A673 (cell line): ENCODE measurements around the gene GAB1. TPM values are rescaled to one million over a fixed set of nuclear protein-coding genes. Genes with fewer than 3 reads are reported as not detected.
A peak's percentile ranks its signal among the peaks of the same experiment; 100 is the strongest.

Experiments
- BruUV-seq: library from RNA; stranded (reverse); fragments of 400-500 nt; replicated peaks from 2 replicates; lab custom pipeline; 2021; lab: Mats Ljungman, UMichigan
- CTCF ChIA-PET: fragments of 300-600 bp; sonication (Branson Sonifier 250); formaldehyde crosslinking; loops from one replicate; lab custom pipeline; 2022; ENCODE audit warnings: antibody characterized with exemption; lab: Charles Lee
- POLR2A ChIA-PET: fragments of 300-600 bp; sonication (Branson Sonifier 250); formaldehyde crosslinking; loops from one replicate; lab custom pipeline; 2022; ENCODE audit warnings: antibody characterized with exemption; ENCODE audit not compliant: low non-redundant PET; lab: Charles Lee
- DNase-seq: peaks from one replicate; pipeline ENCODE4 v3.0.0-alpha.2; 2015; ENCODE audit warnings: low spot score
- H3K27ac ChIP-seq: fragments of 200-600 bp; sonication (generic); 2 replicates; pipeline ENCODE4 v1.5.1; 2016; ENCODE audit warnings: mixed run types, low read depth, mild to moderate bottlenecking, mixed read lengths, antibody characterized with exemption, low read length; ENCODE audit not compliant: poor library complexity, severe bottlenecking
- H3K27me3 ChIP-seq: fragments of 200-600 bp; sonication (generic); replicated peaks from 2 replicates; pipeline ENCODE4 v1.6.1; 2017; ENCODE audit warnings: mixed run types, low read depth, mild to moderate bottlenecking, mixed read lengths, antibody characterized with exemption, low read length; ENCODE audit not compliant: insufficient read depth, poor library complexity
- H3K36me3 ChIP-seq: fragments of 200-600 bp; sonication (generic); 2 replicates; pipeline ENCODE4 v1.6.1; 2016; ENCODE audit warnings: mixed run types, mild to moderate bottlenecking, mixed read lengths, antibody characterized with exemption, low read length; ENCODE audit not compliant: insufficient read depth, poor library complexity, severe bottlenecking
- H3K4me1 ChIP-seq: fragments of 200-600 bp; sonication (generic); 2 replicates; pipeline ENCODE4 v1.6.1; 2017; ENCODE audit warnings: mixed run types, mild to moderate bottlenecking, mixed read lengths, antibody characterized with exemption, low read length; ENCODE audit not compliant: insufficient read depth, poor library complexity, severe bottlenecking
- H3K4me3 ChIP-seq: fragments of 200-600 bp; sonication (generic); 2 replicates; pipeline ENCODE4 v1.5.1; 2016; ENCODE audit warnings: low read depth, mixed run types, mild to moderate bottlenecking, mixed read lengths, low read length; ENCODE audit not compliant: poor library complexity, severe bottlenecking
- H3K9me3 ChIP-seq: fragments of 200-600 bp; sonication (generic); 2 replicates; pipeline ENCODE4 v1.6.1; 2016; ENCODE audit warnings: mixed run types, low read depth, mild to moderate bottlenecking, mixed read lengths, antibody characterized with exemption, low read length; ENCODE audit not compliant: poor library complexity, severe bottlenecking
- CTCF ChIP-seq: fragments of 300-800, 200-600 bp; sonication (generic); conservative IDR thresholded peaks from 2 replicates; pipeline ENCODE4 v1.5.1; 2017; ENCODE audit warnings: low read depth, mild to moderate bottlenecking, antibody characterized with exemption, low read length, moderate library complexity, mixed read lengths
- EZH2 ChIP-seq: fragments of 200-600 bp; sonication (generic); IDR thresholded peaks from 2 replicates; pipeline ENCODE4 v1.6.1; 2017; ENCODE audit warnings: borderline replicate concordance, low read depth, mild to moderate bottlenecking, mixed read lengths, antibody characterized with exemption, low read length; ENCODE audit not compliant: poor library complexity, severe bottlenecking
- intact Hi-C: fragments of 100-400 bp; cut with micrococcal nuclease; formaldehyde crosslinking; loops from one replicate; pipeline ENCODE4 v1.10.0; 2022; ENCODE audit not compliant: unreplicated experiment
- total RNA-seq: library from RNA; stranded (reverse); gene quantifications from 2 replicates; pipeline ENCODE4 v1.2.3, GENCODE V29; 2021

Gene GAB1
- total RNA-seq, 1 experiment from 2014 or later: 27.6 TPM

DNA sequence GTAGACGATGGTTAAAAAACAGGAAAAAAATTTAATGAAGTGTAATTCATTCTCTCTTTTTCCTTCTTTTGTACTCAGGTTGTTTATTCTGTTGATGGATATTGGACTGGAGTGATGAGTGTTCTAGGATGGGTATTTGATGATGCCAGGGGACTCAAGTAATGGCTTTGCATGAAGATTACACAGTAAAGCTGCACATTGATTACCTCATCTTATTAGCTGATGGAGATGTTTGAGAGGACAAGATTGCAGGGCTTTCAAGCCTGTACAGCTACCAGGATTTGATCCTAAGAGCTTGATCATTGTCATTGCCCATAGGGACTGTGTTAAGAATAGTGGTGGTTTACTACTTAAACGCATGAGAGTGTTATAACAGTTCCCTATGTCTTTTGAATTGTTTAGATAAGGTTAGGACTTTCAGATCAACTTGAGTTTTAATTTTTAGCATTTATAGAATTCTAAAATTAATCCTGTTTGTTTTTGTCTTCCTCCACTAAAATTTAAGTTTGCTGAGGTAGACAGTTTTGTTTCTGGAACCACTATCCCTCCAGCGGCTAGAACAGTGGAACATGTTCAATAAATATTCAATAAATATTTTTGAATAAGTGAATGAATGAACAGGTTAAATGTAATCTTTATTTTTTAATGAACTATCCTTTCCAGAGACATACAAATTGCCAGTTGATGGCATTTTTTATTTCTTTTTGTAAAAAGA, 58.2 kb downstream of the GAB1 start:
- CTCF ChIA-PET: no interaction called here
- POLR2A ChIA-PET: no interaction called here

DNA sequence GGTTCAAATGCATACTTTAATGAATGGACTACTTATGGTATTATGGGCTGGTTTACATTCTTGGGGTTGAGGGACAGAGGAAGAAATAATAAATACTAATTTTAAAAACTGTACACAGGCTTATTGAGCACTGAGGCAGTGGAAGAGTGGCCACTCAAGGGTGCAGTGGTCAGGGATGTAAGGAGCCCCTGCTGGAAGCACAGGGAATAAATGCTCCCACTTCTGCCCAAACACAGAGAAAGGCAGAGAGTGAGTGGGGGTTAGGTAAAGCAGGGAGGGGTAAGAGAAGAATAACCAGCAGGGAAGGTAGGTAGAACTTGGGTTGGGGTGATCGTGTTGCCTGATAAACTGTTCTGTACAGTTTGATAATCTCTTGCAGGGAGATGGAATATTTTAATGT, 60.0 kb downstream of the GAB1 start:
- H3K9me3 ChIP-seq: no peaks in the 10 kb centered on the region
- no TSS peak for BruUV-seq
- DNase-seq: no peak
- H3K4me3 ChIP-seq: no peak overlapping the region
- ChIA-PET POLR2A (no interaction called here), CTCF (no interaction called here)
- no peaks in the 10 kb centered on the region for H3K36me3 ChIP-seq
- TF ChIP-seq EZH2 (no peak), CTCF (peak; percentile 24; the same call in 1 of the 2 replicates)
- H3K27me3 ChIP-seq: no peaks in the 10 kb centered on the region
- H3K4me1 ChIP-seq: peaks cover 18% of the 10 kb centered on the region
- no peak overlapping the region for H3K27ac ChIP-seq
- intact Hi-C loops: loop anchor here (5.0 kb wide), 1 partner anchor 76 kb away; no protein-coding TSS in a partner anchor

More for the DNA sequence above, 58.2 kb downstream of the GAB1 start:
- TF ChIP-seq EZH2 (no peak), CTCF (no peak)
- H3K36me3 ChIP-seq: no peaks in the 10 kb centered on the region
- H3K9me3 ChIP-seq: no peaks in the 10 kb centered on the region
- peaks cover 31% of the 10 kb centered on the region for H3K4me1 ChIP-seq
- no peak for DNase-seq
- BruUV-seq: no TSS peak
- no peak overlapping the region for H3K27ac ChIP-seq
- no peak overlapping the region for H3K4me3 ChIP-seq
- no peaks in the 10 kb centered on the region for H3K27me3 ChIP-seq
- intact Hi-C loops: loop anchor here (5.0 kb wide), 1 partner anchor 77 kb away; no protein-coding TSS in a partner anchor

DNA sequence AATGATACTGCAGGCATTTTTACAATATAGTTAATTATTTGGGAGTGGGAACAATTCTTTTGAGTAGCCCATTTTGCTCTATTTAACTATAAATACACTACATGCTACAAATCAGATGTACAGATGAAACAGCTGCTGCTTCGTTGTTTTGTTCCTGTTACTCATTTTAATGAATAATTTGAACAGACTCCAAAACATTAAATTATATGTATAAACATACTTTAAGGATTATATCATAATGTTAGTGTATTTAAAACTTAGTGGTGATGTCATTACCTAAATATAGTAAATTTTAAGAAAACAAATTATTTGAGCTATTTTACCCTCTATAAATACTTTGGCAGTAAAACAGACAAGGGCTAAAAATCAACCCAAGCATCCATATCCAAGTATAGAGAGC, 60.7 kb downstream of the GAB1 start:
- Histone ChIP-seq H3K36me3 (no peaks in the 10 kb centered on the region), H3K4me3 (no peak overlapping the region), H3K4me1 (peaks cover 18% of the 10 kb centered on the region), H3K9me3 (no peaks in the 10 kb centered on the region), H3K27me3 (no peaks in the 10 kb centered on the region), H3K27ac (no peak overlapping the region)
- no peak for TF ChIP-seq CTCF
- no peak for TF ChIP-seq EZH2
- ChIA-PET POLR2A (no interaction called here), CTCF (no interaction called here)
- BruUV-seq: no TSS peak
- DNase-seq: no peak
- intact Hi-C loops: loop anchor here (5.0 kb wide), 1 partner anchor 75 kb away; no protein-coding TSS in a partner anchor
